Activated naive CD4-positive, alpha-beta T cell (primary cell): Measurements from ENCODE around the gene MAP4K5.

Experiments
- DNase-seq, 4 experiments: peaks; one replicate each; lab custom pipeline; 2025; lab: John Stamatoyannopoulos, UW

The MAP4K5 gene

DNA sequence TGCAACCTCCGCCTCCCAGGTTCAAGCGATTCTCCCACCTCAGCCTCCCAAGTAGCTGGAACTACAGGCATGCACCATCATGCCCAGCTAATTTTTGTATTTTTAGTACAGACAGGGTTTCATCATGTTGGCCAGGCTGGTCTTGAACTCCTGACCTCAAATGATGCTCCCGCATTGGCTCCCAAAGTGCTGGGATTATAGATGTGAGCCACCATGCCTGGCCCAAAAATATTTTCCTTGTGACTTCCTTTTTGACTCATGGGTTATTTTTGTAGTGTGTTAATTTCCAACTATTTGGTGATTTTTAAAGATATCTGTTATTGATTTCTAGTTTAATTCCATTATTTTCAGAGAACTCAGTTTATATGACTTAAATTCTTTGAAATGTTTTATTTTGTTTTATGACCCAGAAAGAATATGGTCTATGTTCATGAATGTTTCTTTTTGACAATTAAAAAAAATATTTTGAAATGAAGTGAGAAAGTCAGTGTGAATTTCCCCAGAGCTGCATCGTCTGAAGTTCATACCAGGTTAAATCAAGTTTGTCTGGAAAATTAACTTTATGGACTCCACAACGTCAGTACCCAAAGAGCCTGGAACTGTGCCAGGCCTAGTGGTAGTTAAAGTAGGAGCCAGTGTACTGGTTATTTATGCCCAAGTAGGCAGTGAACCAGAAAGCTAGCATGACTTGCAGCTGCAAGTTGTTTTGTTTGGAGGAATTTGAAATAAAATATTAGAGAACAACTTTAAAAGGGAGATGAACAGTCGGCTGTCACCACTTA lies 132.9 kb downstream of the MAP4K5 start:
- DNase-seq = no peak

GRCh38 chr14:50398189-50398580 lies 134.2 kb downstream of the MAP4K5 start:
- DNase-seq = no peak

- DNase-seq = no peak
Measured at GRCh38 chr14:50397390-50398188, 134.8 kb downstream of the MAP4K5 start.

- peak; percentile 5 to 21 (median 10) for DNase-seq
Measured at GRCh38 chr14:50396631-50397389, 135.6 kb downstream of the MAP4K5 start, which contains the start of gene CDKL1. Gene CDKL1 (minus strand): TSS chr14:50396881. CDS start chr14:50395868, 1,013 bp downstream.

DNA sequence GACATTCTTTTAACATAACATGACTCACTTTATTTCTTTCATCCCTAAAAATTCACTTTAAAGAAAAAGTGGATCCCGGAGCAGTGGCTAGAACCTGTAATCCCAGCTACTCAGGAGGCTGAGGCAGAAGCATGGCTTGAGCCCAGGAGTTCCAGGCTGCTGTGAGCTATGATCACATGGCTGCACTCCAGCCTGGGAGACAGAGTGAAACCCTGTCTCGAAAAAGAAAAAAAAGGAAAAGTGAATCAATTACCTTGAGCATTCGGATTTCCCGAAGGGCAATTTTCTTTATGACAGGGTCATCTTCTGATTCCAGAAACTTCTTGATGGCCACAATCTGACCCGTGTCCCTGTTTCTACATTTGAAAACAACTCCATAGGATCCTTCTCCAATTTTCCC lies 136.9 kb downstream of the MAP4K5 start:
- no peak for DNase-seq

GRCh38 chr14:50394713-50395112 lies 137.7 kb downstream of the MAP4K5 start:
- DNase-seq = no peak

DNA sequence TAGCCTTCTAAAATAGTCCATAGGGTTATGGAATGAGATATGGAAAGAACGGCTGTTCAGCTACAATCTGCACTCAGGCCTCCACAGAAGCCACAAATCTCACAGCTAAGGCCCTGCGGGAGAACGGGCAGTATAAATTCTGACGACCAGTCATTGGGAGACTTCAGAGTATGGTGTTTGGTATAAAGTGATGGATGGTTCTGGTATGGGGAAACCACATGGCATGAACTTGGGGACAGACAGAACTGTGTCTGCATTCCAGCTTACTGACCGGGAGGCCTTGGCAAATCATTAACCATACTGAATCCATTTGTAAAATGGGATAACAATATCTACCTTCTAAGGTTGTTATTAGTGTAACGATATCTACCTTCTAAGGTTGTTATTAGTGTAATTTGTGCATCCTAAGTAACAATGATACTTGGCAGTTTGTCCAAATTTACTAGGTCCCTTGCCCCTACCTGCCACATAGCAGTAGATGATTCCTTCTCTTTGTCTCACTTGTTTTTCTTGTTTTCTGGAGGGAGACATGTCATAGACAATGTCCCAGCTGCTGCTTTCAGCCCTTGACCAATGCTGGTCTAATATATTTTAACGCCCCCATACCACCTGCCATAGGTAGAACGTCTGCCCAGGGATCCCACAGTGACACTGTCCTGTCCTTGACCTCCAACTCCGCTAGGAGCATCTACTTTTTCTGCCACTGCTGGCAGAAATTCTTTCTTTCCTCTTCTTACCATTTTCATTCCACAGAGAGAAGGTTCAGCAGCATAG lies 142.5 kb downstream of the MAP4K5 start:
- no peak for DNase-seq

GRCh38 chr14:50388256-50388931 lies 144.0 kb downstream of the MAP4K5 start:
- DNase-seq = no peak

GRCh38 chr14:50387548-50387947 lies 144.8 kb downstream of the MAP4K5 start:
- no peak for DNase-seq

DNA sequence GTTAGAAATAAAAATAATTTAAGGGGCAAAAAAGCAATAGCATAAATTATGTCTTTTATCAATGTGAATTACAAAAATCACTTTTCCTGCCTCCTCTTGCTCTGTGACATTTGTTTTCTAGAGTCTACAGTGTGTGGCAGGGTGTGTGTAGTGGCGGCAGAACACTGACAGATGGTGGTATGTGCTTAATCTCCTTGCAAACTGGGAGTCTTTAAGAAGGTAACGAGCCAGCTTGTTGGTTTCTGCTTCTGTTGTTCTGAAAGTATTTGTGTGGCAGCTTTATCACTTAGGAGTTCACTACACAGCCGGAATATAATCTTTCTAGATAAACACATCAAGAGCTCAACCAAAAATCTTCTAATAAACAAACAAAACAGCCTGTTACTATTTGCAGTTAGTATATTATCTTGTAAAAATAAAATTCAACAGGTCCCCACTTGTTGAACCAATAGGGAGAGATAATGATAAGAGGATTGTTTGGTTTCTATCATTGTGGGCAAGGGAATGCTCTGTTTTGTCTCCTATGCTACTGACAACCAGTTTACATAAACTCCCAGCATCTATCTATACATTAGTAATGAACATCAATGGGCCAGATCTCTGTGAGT lies 148.6 kb downstream of the MAP4K5 start:
- no peak for DNase-seq

DNA sequence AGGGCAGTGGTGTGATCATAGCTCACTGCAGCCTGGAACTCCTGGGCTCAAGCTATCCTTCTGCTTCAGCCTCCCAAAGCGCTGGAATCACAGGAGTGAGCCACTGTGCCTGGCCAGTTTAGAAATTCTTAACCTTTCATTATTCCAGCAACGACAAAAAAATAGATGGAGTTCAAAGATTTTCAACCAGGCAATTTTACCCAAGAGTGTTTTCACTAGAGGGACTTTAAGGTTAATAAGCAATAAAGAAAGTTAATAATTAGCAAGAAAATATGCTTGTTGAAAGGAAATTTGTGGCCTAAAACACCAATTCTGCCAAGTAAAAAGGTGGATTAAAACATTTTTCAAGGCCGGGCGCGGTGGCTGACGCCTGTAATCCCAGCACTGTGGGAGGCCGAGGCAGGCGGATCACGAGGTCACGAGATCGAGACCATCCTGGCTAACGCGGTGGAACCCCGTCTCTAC lies 150.5 kb downstream of the MAP4K5 start:
- no peak for DNase-seq

DNA sequence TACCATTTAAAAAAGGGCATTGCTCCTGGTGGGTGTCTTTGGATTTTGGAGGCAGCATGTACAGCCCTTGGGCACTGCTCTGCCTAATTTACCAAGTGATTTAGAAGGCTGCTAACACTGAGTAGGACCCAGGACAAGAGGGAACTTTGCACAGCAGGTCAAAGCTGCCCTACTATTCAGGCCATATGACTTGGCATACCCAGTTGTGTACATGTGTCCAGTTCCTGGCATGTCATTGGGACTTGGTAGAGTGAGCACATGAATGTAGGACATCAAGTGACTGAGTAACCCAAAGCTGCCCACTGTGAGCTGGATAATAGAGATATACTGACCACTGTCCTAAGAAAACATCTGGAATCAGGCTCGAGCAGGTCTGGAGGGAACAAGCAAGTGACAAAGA lies 151.4 kb downstream of the MAP4K5 start:
- DNase-seq = no peak

GRCh38 chr14:50380455-50380854 lies 151.9 kb downstream of the MAP4K5 start:
- DNase-seq = no peak

DNA sequence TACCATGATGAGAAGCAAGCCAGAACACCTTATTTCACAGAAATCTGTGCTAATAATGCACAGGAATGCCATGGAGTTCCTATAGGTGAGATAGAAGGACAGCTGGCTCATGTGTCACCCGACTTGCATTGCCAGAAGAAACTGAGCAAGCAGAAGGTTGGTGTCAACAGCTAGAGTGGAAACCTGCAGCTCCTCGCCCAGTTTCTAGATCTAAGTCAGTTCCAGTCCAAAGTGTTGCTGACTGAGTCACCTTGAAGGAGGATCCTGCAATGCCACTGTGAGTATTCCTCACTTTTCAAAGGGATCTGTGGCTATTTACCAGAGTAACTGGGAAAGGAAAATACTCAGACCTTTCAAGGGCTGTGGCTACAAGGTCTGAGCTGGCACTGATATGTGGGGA lies 152.8 kb downstream of the MAP4K5 start:
- no peak for DNase-seq

- DNase-seq = no peak
Measured at GRCh38 chr14:50377550-50378085, 154.8 kb downstream of the MAP4K5 start.

- no peak for DNase-seq
Measured at GRCh38 chr14:50375760-50376159, 156.6 kb downstream of the MAP4K5 start.

DNA sequence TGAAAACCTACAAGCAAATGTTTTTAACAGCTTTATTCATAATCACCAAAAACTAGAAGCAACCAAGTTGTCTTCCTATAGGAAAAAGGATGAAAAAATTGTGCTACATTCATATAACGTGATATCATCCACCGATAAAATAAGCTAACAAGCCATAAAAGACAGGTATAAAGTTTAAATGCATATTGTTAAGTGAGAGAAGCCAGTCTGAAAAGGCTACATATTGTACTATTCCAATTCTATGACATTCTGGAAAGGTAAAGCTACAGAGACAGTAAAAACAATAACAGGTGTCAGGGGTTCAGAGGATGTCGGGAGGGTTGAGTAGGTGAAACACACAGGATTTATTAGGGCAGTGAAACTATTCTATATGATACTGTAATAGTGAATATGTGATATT lies 158.4 kb downstream of the MAP4K5 start:
- DNase-seq = no peak

DNA sequence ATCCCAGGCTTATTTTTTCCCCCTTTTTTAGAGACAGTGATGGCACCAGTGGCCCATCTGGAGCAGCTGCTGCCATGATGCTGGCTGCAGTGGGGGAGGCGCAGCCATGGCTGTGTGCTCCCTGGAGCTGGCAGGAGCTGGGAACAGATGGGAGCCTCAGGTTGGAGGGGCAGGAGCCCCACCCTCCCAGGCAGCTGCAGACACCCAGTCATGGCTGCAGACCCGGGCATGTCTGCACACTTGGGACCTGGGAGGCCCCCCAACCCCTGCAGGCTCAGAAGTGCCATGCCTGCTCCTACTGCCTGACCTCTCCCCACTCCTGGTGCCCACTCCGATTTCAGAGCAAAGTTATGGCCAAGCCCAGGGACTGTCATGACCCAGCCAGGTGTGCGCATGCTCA lies 160.8 kb downstream of the MAP4K5 start:
- DNase-seq = no peak
